Left cardiac atrium (tissue), 4 donors: ENCODE measurements around the gene BCKDK. TPM values are rescaled to one million over a fixed set of nuclear protein-coding genes. Genes with fewer than 3 reads are reported as not detected.
A peak's percentile ranks its signal among the peaks of the same experiment; 100 is the strongest.
"Not testable (repeated sequence)": the region's sequence is repeated elsewhere in the genome, so short reads cannot be mapped to it uniquely, and the experiment has no call there.

Source experiments
- ATAC-seq, 2 donors: fragments of 200-7000 bp; cut with Tn5 transposase; one replicate each; pipeline ENCODE4 v1.9.1; 2020; ENCODE audit warnings: mild to moderate bottlenecking in 2 of 2, moderate library complexity in 2 of 2
- DNase-seq: peaks from one replicate; pipeline ENCODE4 v3.0.0-alpha.2; 2020
- intact Hi-C, 2 donors: fragments of 100-400 bp; cut with DNase I; formaldehyde crosslinking; loops; one replicate each; pipeline versions ENCODE4 v1.14.1 to v1.15.1; 2022 to 2023
- total RNA-seq, 2 donors: library from RNA; stranded (reverse); fragmentation: NEBNext Ultra II Directional; extraction: Animal tissue kit (Norgen Biotek cat#: 25700); gene quantifications; one replicate each; pipeline ENCODE4 v1.2.1, GENCODE V29; 2021
- donor health status: DM: no; HTN: yes; CAD: no.
- donor health status: DM: no; HTN: yes; CAD: no; lungs with severe emphysema.
- donor health status: DM: yes; HTN: yes; CAD: no.
- donor health status: Dilated cardiomyopathy.

The BCKDK gene
- total RNA-seq, 2 donors from 2014 or later, result 43.4 to 46.4 TPM

DNA sequence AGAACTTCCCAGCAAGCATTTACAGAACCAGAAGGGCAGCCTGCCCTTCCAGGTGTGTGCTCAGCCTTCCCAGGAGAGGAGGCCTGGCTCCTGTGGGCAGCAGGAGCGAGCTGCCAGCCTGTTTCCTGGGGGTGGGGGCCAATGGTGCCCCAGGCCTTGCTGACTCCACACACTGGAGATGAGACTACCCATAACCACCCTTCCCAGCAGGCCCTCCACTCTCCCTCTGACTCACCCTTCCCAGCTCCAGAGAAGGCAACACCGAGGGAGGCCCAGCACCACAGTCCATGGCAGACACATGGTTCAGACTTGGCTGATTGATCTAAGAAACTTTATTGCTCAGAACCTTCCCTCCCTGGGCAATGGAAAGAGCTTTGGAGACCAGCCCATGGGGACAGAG is 17.6 kb upstream of the BCKDK start:
- intact Hi-C loops, result loop anchor here in 1 of 2 donors (10.0 kb wide), 1 partner anchor 106 kb away; the partner anchor contains the start of gene HSD3B7
- DNase-seq (no peak), ATAC-seq (no peak)

DNA sequence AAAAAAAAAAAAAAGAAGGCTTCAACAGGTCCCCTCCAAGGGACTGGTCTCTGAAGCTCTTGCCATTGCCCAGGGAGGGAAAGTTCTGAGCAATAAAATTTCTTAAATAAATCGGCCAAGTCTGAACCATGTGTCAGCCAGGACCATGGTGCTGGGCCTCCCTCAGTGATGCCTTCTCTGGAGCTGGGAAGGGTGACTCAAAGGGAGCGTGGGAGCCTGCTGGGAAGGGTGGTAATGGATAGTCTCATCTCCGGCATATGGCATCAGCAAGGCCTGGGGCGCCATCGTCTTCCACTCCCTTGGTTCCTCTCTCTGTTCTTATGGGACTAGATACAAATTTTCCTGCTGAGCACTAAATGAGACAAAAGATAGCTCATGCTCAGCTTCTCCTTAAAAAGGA is 15.9 kb upstream of the BCKDK start:
- no peak for ATAC-seq
- no peak for DNase-seq
- intact Hi-C loops, result loop anchor here in 1 of 2 donors (10.0 kb wide), 1 partner anchor 108 kb away; the partner anchor contains the start of gene HSD3B7

DNA sequence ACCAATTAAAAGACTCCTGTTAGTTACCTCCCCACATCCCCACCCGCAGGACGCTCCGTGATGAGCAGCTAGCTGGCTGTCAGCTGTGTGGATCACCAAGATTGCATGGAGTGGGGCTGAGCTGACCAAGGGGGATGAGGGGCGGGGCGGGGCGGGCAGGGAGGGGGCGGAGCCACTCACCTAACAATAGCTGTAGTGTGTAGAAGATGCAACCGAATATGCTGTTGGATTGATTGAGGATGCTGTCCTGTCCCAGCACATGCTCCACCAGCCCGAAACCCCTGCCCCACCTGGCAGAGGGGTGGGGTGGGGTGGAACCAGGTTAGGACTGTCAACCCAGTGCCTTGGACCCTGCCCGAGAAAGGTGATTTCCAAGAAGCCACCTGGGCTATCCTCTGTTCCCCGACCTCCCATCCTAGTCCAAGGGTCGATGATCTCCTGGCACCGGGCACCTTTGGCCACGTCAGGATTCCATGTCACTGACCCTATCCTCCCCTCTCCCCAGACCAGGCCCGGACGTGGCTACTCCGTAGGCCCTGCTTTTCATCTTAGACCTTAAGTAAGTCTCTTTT is 15.0 kb upstream of the BCKDK start:
- no peak for ATAC-seq
- intact Hi-C loops, result loop anchor here in 1 of 2 donors (10.0 kb wide), 1 partner anchor 108 kb away; the partner anchor contains the start of gene HSD3B7
- DNase-seq, result no peak

DNA sequence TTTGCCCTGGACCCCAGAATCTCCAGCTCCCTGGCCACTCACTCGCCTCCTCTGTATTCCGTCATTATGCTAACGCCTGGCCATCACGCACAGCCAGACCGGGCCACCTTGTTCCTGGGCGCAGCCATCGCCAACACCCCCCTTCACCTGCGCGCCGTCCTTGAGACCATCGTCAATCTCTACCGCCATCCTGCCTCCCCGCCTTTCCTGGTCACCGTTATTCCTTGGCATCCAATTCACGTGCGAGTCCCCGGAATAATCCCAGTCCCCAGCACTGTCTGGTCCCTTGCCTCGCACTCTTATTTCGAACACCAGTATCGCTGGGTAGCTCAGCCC is 14.1 kb upstream of the BCKDK start:
- intact Hi-C loops, result loop anchor here in 1 of 2 donors (10.0 kb wide), 1 partner anchor 109 kb away; the partner anchor contains the start of gene HSD3B7
- ATAC-seq (peak; percentile 21 to 25), DNase-seq (no peak)

DNA sequence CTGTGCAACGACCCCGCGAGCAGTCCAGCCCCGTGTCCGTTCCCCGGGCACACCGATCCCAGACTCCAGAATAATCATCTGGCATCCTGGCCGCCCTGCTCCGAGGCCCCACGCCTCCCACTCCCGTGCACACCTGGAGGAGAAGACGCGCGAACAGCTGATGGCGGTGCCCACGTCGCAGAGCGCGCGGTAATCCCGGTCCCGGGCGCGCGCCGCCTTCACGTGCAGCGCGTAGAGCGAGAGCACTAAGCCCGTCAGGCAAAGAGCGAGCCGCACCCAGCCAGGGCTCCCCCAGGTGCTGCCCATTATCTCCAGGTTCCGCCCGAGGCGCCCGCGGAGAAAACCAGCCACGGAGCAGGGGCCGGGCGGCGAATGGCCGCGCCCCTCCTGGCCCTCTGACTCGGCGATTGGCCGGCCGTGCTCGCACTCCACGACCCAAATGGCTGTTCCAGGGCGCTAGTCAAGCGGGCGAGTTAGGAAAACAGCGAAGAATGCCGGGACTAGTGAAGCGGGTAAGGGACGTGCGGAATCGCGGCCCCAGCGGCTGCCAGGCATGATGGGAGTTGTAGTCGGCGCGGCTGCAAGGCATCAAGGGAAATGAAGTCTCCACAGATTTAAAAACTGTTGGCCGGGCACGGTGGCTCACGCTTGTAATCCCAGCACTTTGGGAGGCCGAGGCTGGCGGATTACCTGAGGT is 13.6 kb upstream of the BCKDK start, which contains the start of gene VKORC1:
Gene VKORC1, minus strand, starts transcription at position 374 of the 697 bp plus-strand sequence. Its CDS starts 68 bp downstream, at position 306.
- DNase-seq, result peak; percentile 95
- intact Hi-C loops, result loop anchor here in 1 of 2 donors (10.0 kb wide), 1 partner anchor 110 kb away; the partner anchor contains the start of gene HSD3B7
- peak; percentile 96 for ATAC-seq

DNA sequence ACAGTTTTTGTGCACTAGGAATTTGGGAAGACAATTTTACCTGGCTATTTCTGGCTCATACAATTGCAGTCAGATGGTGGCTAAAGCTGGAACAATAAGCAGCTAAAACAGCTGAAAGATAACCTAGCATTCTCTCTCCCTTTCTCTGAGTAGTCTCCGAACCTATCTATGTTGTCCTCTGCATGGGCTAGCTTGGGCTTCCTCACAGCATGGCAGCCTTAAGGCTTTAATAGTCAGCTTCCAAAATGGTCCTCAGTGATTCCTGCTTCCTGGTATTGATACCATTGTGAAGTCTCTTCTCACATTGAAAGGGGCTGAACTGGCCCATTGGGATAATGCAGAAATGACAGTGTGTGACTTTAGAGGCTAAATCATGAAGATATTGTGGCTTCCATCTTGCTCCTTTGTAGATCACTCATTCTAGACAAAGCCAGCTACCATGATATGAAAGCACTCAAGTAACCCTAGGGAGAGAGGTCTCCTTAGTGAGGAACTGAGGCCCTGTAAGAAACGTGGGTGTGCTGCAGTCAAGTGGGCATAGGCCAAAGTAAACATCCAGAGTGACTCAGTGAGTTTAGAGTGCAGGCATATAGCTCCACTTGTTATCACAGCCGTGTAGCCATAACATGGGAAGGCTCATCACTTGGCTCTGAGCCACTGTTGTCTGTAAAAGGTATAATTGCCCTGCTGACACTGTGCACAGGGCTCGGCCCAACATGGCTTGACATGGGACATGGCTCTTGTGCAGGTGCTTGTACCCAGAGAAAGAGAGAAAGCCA is 8.1 kb upstream of the BCKDK start:
- DNase-seq, result no peak
- intact Hi-C loops, result loop anchor here in 1 of 2 donors (10.0 kb wide), 1 partner anchor 115 kb away; the partner anchor contains the start of gene HSD3B7
- no peak for ATAC-seq

DNA sequence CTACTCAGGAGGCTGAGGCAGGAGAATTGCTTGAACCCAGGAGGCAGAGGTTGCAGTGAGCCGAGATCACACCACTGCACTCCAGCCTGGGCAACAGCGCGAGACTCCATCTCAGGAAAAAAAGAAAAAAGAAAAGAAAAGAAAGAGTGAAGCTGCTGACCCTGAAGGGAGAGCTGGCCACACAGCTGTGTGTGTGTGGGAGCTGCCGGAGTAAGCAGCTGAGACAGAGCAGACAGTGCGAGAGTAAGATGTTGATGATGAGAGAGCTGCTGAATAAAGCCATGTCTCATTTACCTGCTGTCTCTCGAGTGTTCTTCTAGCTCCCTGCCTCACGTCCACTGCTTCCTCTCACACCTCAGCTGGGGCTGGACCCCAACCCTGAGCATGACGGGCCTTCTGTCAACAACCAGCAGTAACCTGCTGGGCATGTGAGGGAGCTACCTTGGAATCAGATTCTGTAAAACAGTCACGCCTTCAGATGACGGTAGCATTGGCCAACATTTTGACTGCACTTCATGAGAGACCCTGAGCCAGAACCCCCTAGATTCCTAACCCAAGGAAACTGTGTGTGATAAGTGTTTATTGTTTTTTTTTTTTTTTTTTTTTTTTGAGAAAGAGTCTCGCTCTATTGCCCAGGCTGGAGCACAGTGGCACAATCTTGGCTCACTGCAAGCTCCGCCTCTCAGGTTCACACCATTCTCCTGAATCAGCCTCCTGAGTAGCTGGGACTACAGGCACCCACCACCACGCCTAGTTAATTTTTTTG is 7.1 kb upstream of the BCKDK start:
- DNase-seq, intact Hi-C loops, ATAC-seq: not testable (repeated sequence)

DNA sequence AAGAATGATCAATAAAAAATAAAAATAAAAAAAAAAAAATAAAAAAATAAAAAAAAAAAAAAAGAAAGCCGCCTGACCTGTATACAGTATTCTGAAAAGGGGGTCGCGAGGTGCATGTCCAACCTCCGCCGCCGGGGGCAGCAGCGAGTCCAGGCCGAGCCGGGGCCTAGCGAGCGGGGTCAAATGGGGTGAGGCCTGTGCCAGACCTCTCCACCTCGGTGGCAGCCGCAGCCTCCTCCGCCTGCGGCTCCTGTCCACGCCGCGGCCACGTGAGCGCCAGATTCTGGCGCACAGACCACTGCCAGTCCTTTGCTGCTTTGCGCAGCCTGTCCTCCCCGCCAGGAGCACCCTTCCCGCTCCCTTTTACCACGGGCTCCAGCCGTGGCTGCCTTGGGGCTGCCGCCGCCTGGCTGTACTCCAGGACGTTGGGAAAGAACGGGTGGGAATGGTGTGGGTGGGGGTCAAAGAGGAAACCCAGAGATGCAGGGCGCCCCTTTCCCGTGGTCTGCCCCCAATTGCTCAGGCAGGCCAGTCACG is 2.4 kb upstream of the BCKDK start:
- ATAC-seq (peak; percentile 81 to 87), DNase-seq (peak; percentile 89)
- intact Hi-C loops, result loop anchor here in 1 of 2 donors (5.0 kb wide), 1 partner anchor 37 kb away; no protein-coding TSS in a partner anchor

DNA sequence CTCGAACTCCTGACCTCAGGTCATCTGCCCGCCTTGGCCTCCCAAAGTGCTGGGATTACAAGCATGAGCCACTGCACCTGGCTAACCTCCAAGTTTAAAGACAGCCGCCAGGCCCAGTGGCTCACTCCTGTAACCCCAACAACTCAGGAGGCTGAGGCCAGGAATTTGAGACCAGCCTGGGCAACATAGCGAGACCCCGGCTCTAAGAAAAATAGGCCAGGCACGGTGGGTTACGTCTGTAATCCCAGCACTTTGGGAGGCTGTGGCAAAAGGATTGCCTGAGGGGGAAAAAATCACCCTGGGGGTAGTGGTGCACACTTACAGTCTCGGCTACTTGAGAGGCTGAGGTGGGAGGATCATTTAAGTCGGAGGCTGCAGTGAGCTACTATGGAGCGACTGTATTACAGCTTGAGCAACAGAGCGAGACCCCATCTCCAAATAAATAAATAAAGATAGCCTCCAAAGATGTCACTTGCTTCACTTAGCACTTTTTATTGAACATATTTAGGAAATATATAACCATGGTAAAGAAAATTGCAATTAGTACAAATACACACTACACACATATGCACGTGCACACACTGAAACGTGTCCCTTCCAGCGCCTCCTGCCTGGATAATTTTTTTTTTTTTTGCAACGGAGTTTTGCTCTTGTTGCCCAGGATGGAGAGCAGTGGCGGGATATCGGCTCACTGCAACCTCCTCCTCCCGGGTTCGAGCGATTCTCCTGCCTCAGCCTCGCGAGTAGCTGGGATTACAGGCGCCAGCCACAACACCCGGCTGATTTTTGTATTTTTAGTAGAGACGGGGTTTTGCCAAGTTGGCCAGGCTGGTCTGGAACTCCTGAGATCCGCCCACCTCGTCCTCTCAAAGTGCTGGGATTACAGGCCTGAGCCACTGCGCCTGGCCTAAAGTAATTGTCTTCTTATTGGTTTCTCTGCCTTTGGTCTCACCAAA is 1.4 kb upstream of the BCKDK start:
- ATAC-seq (no peak), DNase-seq (no peak)
- intact Hi-C loops, result loop anchor here in 1 of 2 donors (5.0 kb wide), 1 partner anchor 36 kb away; no protein-coding TSS in a partner anchor

DNA sequence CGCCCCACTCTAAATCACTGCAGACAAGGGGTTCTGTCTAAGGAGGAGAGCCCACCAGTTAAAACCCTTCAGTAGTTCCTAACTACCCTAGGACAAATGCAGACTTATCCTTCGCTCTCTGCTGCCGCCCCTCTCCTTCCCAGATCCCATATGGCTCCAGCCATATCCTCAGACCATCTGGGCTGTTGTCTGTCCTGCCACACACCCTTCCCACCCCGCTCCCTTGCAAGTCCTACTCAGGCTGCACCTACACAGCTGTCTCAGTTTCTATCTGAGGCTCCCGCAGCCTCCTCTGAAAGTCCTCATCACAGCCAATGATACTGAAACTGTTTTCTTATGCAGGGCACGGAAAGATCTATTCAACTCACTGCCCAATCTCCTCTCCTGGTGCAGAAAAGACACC is 720 bp upstream of the BCKDK start:
- no peak for DNase-seq
- intact Hi-C loops, result loop anchor here in 1 of 2 donors (5.0 kb wide), 1 partner anchor 35 kb away; no protein-coding TSS in a partner anchor
- no peak for ATAC-seq

DNA sequence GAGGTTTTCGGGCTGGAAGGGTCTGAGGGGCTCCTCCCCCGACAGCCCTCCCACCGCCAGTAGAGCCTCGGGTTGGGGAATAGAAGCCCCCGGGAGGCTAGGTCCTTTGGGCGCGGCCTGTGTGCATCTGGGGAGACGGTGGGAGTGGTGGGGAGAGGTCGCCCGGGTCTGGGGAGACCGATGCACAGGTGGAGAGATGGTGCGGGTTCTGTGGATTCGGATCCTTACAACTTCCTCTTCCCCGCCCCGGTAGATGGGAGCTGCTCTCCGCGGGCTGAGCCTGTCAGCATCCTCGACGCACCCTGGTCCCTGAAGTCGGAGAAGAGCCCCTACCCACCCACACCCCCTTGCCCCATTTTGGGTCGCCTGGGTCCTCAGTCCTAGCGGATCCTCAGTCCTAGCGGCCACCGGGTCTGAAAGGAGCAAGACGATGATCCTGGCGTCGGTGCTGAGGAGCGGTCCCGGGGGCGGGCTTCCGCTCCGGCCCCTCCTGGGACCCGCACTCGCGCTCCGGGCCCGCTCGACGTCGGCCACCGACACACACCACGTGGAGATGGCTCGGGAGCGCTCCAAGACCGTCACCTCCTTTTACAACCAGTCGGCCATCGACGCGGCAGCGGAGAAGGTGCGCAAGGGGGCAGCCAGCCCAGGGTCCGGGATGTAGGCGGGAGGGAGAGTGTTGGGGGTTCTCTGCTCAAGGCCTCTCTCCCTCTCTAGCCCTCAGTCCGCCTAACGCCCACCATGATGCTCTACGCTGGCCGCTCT is 790 bp downstream of the BCKDK start:
- DNase-seq, result no peak
- ATAC-seq, result peak in 1 of 2 donors; percentile 2
- intact Hi-C loops, result loop anchor here in 1 of 2 donors (5.0 kb wide), 1 partner anchor 33 kb away; no protein-coding TSS in a partner anchor

DNA sequence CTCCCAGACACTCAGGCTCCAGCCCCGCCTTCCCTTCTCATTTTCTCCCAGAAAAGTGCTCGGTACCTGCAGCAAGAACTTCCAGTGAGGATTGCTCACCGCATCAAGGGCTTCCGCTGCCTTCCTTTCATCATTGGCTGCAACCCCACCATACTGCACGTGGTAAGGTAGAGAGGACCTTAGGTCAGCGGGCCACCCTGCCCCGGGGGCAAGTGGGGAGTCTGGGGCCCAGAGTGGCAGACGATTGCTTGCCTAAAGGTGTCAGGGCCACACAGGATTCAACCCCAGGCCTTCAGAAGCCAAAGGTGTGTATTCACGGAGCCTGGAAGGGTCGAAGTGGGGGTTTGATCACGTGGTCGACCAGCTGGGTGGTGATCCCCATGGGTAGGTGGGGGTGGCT is 1.4 kb downstream of the BCKDK start:
- intact Hi-C loops, result loop anchor here in 1 of 2 donors (5.0 kb wide), 1 partner anchor 33 kb away; no protein-coding TSS in a partner anchor
- ATAC-seq (no peak), DNase-seq (no peak)

DNA sequence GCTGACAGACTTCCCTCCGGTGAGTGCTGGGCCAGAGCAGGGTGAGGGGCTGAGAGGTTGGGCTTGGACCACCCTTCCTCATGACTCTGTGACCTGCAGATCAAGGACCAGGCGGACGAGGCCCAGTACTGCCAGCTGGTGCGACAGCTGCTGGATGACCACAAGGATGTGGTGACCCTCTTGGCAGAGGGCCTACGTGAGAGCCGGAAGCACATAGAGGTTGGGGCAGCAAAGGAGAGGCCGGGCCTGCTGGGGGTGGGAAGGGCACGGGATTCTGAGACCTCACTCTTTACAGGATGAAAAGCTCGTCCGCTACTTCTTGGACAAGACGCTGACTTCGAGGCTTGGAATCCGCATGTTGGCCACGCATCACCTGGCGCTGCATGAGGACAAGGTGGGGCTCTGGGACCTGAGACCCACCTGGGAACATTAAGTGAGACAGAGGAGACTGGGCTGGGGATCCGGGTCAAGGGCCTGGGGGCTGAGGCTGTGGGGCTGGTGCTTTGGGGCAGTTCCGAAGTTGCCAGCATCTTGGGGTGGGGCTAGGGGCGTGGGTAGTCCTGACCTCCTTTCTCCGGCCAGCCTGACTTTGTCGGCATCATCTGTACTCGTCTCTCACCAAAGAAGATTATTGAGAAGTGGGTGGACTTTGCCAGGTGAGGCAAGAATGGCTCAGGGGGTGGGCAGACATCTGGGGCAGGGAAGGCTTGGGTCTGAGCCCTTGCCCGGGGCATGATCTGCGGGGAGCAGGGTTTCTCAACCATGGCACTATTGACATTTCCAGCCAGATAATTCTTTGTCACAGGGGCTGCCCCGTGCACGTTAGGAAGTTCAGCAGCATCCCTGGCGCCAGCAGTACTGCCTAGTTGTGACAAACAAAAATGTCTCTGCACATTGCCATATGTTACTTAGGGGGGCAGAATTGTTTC is 2.2 kb downstream of the BCKDK start:
- intact Hi-C loops, result no loop called here
- no peak for ATAC-seq
- no peak for DNase-seq

DNA sequence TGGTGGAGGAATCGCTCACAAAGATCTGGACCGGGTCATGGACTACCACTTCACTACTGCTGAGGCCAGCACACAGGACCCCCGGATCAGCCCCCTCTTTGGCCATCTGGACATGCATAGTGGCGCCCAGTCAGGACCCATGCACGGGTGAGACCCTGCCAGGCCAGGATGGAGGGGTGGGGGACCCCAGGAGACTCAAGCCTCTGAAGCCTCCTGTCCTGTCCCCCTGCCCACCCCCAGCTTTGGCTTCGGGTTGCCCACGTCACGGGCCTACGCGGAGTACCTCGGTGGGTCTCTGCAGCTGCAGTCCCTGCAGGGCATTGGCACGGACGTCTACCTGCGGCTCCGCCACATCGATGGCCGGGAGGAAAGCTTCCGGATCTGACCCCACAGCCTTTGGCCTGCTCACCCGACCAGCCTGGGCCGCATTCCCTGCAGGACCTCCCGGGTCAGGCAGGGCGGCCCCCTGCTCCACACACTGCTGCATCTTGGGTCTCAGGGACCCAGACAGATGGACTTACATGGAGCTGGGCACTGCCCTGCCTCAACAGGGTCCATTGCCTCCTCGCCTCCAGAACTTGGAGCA is 3.8 kb downstream of the BCKDK start:
- no peak for ATAC-seq
- no peak for DNase-seq
- intact Hi-C loops, result no loop called here

DNA sequence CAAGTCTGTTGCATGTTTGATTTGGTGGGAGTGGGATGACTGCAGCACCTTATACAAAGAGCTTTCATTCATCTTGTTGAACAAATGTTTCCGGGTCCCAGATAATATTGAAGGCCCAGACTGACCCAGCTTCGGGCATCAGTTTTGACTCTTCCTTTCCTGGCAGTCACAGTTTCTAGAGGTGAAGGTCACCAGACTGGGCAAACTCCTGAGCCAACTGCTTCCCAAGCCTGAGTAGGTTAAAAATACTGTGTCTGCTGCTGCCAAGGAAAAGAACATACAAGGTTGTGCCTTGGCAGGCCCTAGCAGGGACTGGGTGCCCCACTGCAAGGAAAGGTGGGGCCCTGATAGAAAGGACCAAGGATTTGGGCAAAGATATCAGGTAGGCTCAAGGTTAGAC is 4.5 kb downstream of the BCKDK start:
- ATAC-seq (no peak), DNase-seq (no peak)
- intact Hi-C loops, result no loop called here
